IMR-90 (cell line): ENCODE results near the gene JMJD1C. TPM values are rescaled to one million over a fixed set of nuclear protein-coding genes. Genes with fewer than 3 reads are reported as not detected.
A peak's percentile ranks its signal among the peaks of the same experiment; 100 is the strongest.

Experiments used
- ATAC-seq: fragments of 200-7000 bp; cut with Tn5 transposase; 2 replicates; pipeline ENCODE4 v1.9.1; 2020; ENCODE audit warnings: low read depth, mild to moderate bottlenecking, moderate library complexity
- BruUV-seq: library from RNA; stranded (reverse); fragments of 400-500 nt; replicated peaks from 2 replicates; lab custom pipeline; 2021; lab: Mats Ljungman, UMichigan
- CTCF ChIA-PET: fragments of 300-600 bp; formaldehyde crosslinking; extraction: SDS; loops from one replicate; lab custom pipeline; 2021; ENCODE audit warnings: antibody characterized with exemption; lab: Yijun Ruan, JAX
- POLR2A ChIA-PET: fragments of 300-600 bp; sonication (Branson Sonifier 250); formaldehyde crosslinking; loops from one replicate; lab custom pipeline; 2022; ENCODE audit warnings: antibody characterized with exemption; ENCODE audit not compliant: unreplicated experiment; lab: Charles Lee
- DNase-seq: peaks from one replicate; pipeline ENCODE4 v3.0.0; 2013
- H2AFZ ChIP-seq: replicated peaks from 2 replicates; pipeline ENCODE3; 2013; ENCODE audit warnings: low read length, mild to moderate bottlenecking; ENCODE audit not compliant: poor library complexity
- H2AK5ac ChIP-seq: 2 replicates; pipeline ENCODE4 v1.6.1; 2013; ENCODE audit warnings: low read depth, low read length, inconsistent platforms
- H2AK9ac ChIP-seq: replicated peaks from 2 replicates; pipeline ENCODE3; 2013; ENCODE audit warnings: mild to moderate bottlenecking, low read depth, low read length, moderate library complexity; ENCODE audit not compliant: poor library complexity
- H2BK120ac ChIP-seq: 2 replicates; pipeline ENCODE4 v1.6.1; 2013; ENCODE audit warnings: low read depth, low read length, inconsistent platforms
- H2BK15ac ChIP-seq: 3 replicates; pipeline ENCODE4 v1.6.1; 2013; ENCODE audit warnings: low read depth, low read length, inconsistent platforms
- H2BK20ac ChIP-seq: 2 replicates; pipeline ENCODE4 v1.6.1; 2013; ENCODE audit warnings: low read depth, mild to moderate bottlenecking, inconsistent platforms, low read length, moderate library complexity
- H2BK5ac ChIP-seq: 2 replicates; pipeline ENCODE4 v1.6.1; 2013; ENCODE audit warnings: mild to moderate bottlenecking, low read depth, low read length, inconsistent platforms; ENCODE audit not compliant: poor library complexity, severe bottlenecking
- H3K14ac ChIP-seq: replicated peaks from 2 replicates; pipeline ENCODE4 v1.6.1; 2013; ENCODE audit warnings: low read depth, low read length, inconsistent platforms
- H3K18ac ChIP-seq: 2 replicates; pipeline ENCODE4 v1.6.1; 2013; ENCODE audit warnings: low read depth, low read length, control low read depth
- H3K23ac ChIP-seq: 2 replicates; pipeline ENCODE4 v1.6.1; 2013; ENCODE audit warnings: low read depth, low read length, inconsistent platforms
- H3K27ac ChIP-seq: 2 replicates; pipeline ENCODE4 v1.5.1; 2013; ENCODE audit warnings: mild to moderate bottlenecking, control low read depth, low read length; ENCODE audit not compliant: insufficient read depth
- H3K27me3 ChIP-seq: 2 replicates; pipeline ENCODE4 v1.6.1; 2013; ENCODE audit warnings: low read length; ENCODE audit not compliant: control insufficient read depth, insufficient read depth
- H3K36me3 ChIP-seq: 2 replicates; pipeline ENCODE4 v1.6.1; 2013; ENCODE audit warnings: low read length, mixed read lengths; ENCODE audit not compliant: control insufficient read depth, insufficient read depth
- H3K4ac ChIP-seq: 2 replicates; pipeline ENCODE4 v1.6.1; 2013; ENCODE audit warnings: low read depth, low read length, inconsistent platforms
- H3K4me1 ChIP-seq: 2 replicates; pipeline ENCODE4 v1.6.1; 2013; ENCODE audit warnings: low read length, mixed read lengths; ENCODE audit not compliant: control insufficient read depth, insufficient read depth
- H3K4me2 ChIP-seq: 2 replicates; pipeline ENCODE4 v1.6.1; 2013; ENCODE audit warnings: low read depth, mild to moderate bottlenecking, control low read depth, low read length, moderate library complexity
- H3K4me3 ChIP-seq: 2 replicates; pipeline ENCODE4 v1.5.1; 2013; ENCODE audit warnings: low read depth, mild to moderate bottlenecking, control low read depth, low read length, moderate library complexity; ENCODE audit not compliant: insufficient read depth
- H3K56ac ChIP-seq: 2 replicates; pipeline ENCODE4 v1.6.1; 2013; ENCODE audit warnings: low read length, inconsistent platforms; ENCODE audit not compliant: insufficient read depth; ENCODE audit errors: extremely low read depth
- H3K79me1 ChIP-seq, 2 experiments: 2 replicates each; pipeline ENCODE4 v1.6.1; 2013; ENCODE audit warnings: low read length in 2 of 2, inconsistent platforms in 1 of 2, low read depth in 1 of 2
- H3K9ac ChIP-seq: 2 replicates; pipeline ENCODE4 v1.6.1; 2013; ENCODE audit warnings: low read depth, low read length, control low read depth
- H3K9me1 ChIP-seq: 2 replicates; pipeline ENCODE4 v1.6.1; 2013; ENCODE audit warnings: low read length, inconsistent platforms; ENCODE audit not compliant: insufficient read depth
- H3K9me3 ChIP-seq: 2 replicates; pipeline ENCODE4 v1.6.1; 2013; ENCODE audit warnings: low read length; ENCODE audit not compliant: control insufficient read depth, insufficient read depth
- H4K20me1 ChIP-seq: 2 replicates; pipeline ENCODE4 v1.6.1; 2013; ENCODE audit warnings: low read length, inconsistent platforms; ENCODE audit not compliant: insufficient read depth
- H4K5ac ChIP-seq: 2 replicates; pipeline ENCODE4 v1.6.1; 2013; ENCODE audit warnings: mild to moderate bottlenecking, low read depth, low read length, control low read depth
- H4K8ac ChIP-seq, 2 experiments: 2 replicates each; pipeline ENCODE4 v1.6.1; 2013; ENCODE audit warnings: low read depth in 2 of 2, low read length in 2 of 2, control low read depth in 1 of 2, inconsistent platforms in 1 of 2
- H4K91ac ChIP-seq: 2 replicates; pipeline ENCODE4 v1.6.1; 2013; ENCODE audit warnings: low read depth, low read length, inconsistent platforms; ENCODE audit not compliant: insufficient read depth
- BHLHE40 ChIP-seq: fragments of 150-350 bp; IDR thresholded peaks from 2 replicates; pipeline ENCODE4 v1.6.1; 2016; ENCODE audit warnings: mild to moderate bottlenecking, low read depth, low read length
- CEBPB ChIP-seq: IDR thresholded peaks from 2 replicates; pipeline ENCODE4 v1.6.1; 2012; ENCODE audit warnings: low read depth, low read length, improper control_type of control experiment
- CHD1 ChIP-seq: IDR thresholded peaks from 2 replicates; pipeline ENCODE4 v1.6.1; 2012; ENCODE audit warnings: low read depth, low read length, improper control_type of control experiment
- FOS ChIP-seq: fragments of 150-350 bp; IDR thresholded peaks from 2 replicates; pipeline ENCODE4 v1.6.1; 2016; ENCODE audit warnings: low read depth, low read length
- MAFK ChIP-seq: IDR thresholded peaks from 2 replicates; pipeline ENCODE4 v1.6.1; 2012; ENCODE audit warnings: low read depth, low read length, improper control_type of control experiment
- MAZ ChIP-seq: IDR thresholded peaks from 2 replicates; pipeline ENCODE4 v1.6.1; 2012; ENCODE audit warnings: low read depth, mild to moderate bottlenecking, low read length, improper control_type of control experiment, moderate library complexity, borderline replicate concordance
- MXI1 ChIP-seq: IDR thresholded peaks from 2 replicates; pipeline ENCODE4 v1.6.1; 2012; ENCODE audit warnings: low read depth, mild to moderate bottlenecking, low read length, moderate library complexity, borderline replicate concordance
- NFE2L2 ChIP-seq: fragments of 150-350 bp; IDR thresholded peaks from 2 replicates; pipeline ENCODE4 v1.6.1; 2016; ENCODE audit warnings: low read depth, mild to moderate bottlenecking, low read length
- POLR2A ChIP-seq: IDR thresholded peaks from 2 replicates; pipeline ENCODE4 v1.6.1; 2012; ENCODE audit warnings: mild to moderate bottlenecking, low read depth, low read length
- RAD21 ChIP-seq: IDR thresholded peaks from 2 replicates; pipeline ENCODE4 v1.6.1; 2012; ENCODE audit warnings: low read length, improper control_type of control experiment
- RCOR1 ChIP-seq: IDR thresholded peaks from 2 replicates; pipeline ENCODE4 v1.6.1; 2012; ENCODE audit warnings: mild to moderate bottlenecking, low read length, improper control_type of control experiment; ENCODE audit not compliant: insufficient replicate concordance
- RFX5 ChIP-seq: IDR thresholded peaks from 2 replicates; pipeline ENCODE4 v1.8.0; 2012; ENCODE audit warnings: low read depth, mild to moderate bottlenecking, low read length, moderate library complexity
- SMC3 ChIP-seq: fragments of 150-350 bp; IDR thresholded peaks from 2 replicates; pipeline ENCODE4 v1.6.1; 2016; ENCODE audit warnings: low read depth, mild to moderate bottlenecking, antibody characterized with exemption, low read length, moderate library complexity
- WGBS, 2 experiments: methylation state at CpG; one replicate each; pipeline versions ENCODE4 v1.1.5 to v1.1.7; 2013; ENCODE audit warnings: missing lambda C conversion rate in 2 of 2; ENCODE audit not compliant: insufficient read length in 1 of 2; ENCODE audit errors: extremely low coverage in 2 of 2; 5-methylcytosine and 5-hydroxymethylcytosine counted together
- dilution Hi-C: fragments of 300-500 bp; cut with HindIII; formaldehyde crosslinking; loops from one replicate; pipeline ENCODE4 v1.14.3; 2018; ENCODE audit warnings: low sequenced_read_pairs; ENCODE audit not compliant: unreplicated experiment
- in situ Hi-C: fragments of 300-500 bp; cut with MboI; formaldehyde crosslinking; loops from 3 replicates; pipeline ENCODE4 v1.14.3; 2019; ENCODE audit warnings: low sequenced_read_pairs, inconsistent platforms, mixed read lengths
- intact Hi-C: fragments of 100-400 bp; cut with micrococcal nuclease; formaldehyde crosslinking; loops from 2 replicates; pipeline ENCODE4 v1.10.0; 2022
- polyA plus RNA-seq, 3 experiments: library from polyadenylated mRNA; depleted of rRNA; stranded (reverse); fragments of >200 nt; gene quantifications; 2 replicates each; pipeline ENCODE4 v1.2.3, GENCODE V29; 2012; ENCODE audit warnings: low replicate concordance in 1 of 3
- total RNA-seq: library from RNA; depleted of rRNA; stranded (reverse); fragments of >200 nt; gene quantifications from 2 replicates; pipeline ENCODE4 v1.2.3, GENCODE V29; 2012
- TF ChIP-seq, protein P1 (sequence below): conservative IDR thresholded peaks from 2 replicates; pipeline ENCODE4 v1.5.1; 2012; ENCODE audit warnings: mild to moderate bottlenecking, low read depth, low read length, improper control_type of control experiment
- TF ChIP-seq, protein P2 (sequence below): fragments of 150-350 bp; IDR thresholded peaks from 2 replicates; pipeline ENCODE4 v1.6.1; 2016; ENCODE audit warnings: low read depth, mild to moderate bottlenecking, low read length, moderate library complexity, borderline replicate concordance
- TF ChIP-seq, protein P3 (sequence below): fragments of 150-350 bp; IDR thresholded peaks from 2 replicates; pipeline ENCODE4 v1.6.1; 2017; ENCODE audit warnings: mild to moderate bottlenecking, antibody characterized with exemption, low read length, low read depth

The JMJD1C gene
- total and polyA plus RNA-seq, 2 of the 4 experiments (the other 2 are of a cell fraction): 15.6 to 96.8 TPM

DNA sequence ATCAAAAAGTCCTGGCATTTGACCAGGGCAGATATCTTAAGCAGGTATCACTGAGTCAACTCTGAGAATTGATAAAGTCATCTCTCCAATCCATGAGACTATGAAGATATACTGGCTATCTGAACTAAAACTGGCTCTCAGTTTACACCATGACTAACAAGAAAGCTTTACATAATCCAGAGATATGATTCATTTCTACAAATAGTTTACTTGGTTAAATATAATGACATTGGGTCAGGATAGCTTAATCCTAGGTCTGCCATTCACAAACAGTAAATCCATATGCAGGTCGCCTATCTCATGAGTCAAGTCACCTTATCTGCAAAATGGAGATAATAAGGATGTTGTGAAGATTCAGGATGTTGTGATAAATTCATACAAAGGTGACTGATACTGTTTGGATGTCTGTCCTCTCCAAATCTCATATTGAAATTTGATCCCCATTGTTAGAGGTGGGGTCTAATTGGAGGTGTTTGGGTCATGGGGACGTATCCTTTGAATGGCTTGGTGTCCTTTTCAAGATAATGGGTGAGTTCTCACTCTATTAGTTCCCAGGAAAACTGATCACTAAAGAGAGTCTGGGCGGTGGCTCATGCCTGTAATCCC, 117.4 kb downstream of the JMJD1C start:
- H3K36me3 ChIP-seq: no peaks in the 10 kb centered on the region
- no peak overlapping the region for H2BK5ac ChIP-seq
- no peaks in the 10 kb centered on the region for H3K4me1 ChIP-seq
- H2BK120ac ChIP-seq: no peak overlapping the region
- WGBS, 2 experiments: no CpG with 5 or more reads among the region's 3 CpGs
- no peak overlapping the region for H3K18ac ChIP-seq
- peak; percentile 67; the same call in 1 of the 2 replicates for ATAC-seq
- no peak overlapping the region for H3K4ac ChIP-seq
- no peak overlapping the region for H2BK15ac ChIP-seq
- no peaks in the 10 kb centered on the region for H3K9me3 ChIP-seq
- H3K4me3 ChIP-seq: no peak overlapping the region
- no peak overlapping the region for H3K4me2 ChIP-seq
- no peak overlapping the region for H4K5ac ChIP-seq
- TF ChIP-seq CEBPB: no peak
- no peak for TF ChIP-seq MXI1
- no peak for TF ChIP-seq RAD21
- TF ChIP-seq, protein P1, sequence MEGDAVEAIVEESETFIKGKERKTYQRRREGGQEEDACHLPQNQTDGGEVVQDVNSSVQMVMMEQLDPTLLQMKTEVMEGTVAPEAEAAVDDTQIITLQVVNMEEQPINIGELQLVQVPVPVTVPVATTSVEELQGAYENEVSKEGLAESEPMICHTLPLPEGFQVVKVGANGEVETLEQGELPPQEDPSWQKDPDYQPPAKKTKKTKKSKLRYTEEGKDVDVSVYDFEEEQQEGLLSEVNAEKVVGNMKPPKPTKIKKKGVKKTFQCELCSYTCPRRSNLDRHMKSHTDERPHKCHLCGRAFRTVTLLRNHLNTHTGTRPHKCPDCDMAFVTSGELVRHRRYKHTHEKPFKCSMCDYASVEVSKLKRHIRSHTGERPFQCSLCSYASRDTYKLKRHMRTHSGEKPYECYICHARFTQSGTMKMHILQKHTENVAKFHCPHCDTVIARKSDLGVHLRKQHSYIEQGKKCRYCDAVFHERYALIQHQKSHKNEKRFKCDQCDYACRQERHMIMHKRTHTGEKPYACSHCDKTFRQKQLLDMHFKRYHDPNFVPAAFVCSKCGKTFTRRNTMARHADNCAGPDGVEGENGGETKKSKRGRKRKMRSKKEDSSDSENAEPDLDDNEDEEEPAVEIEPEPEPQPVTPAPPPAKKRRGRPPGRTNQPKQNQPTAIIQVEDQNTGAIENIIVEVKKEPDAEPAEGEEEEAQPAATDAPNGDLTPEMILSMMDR: no peak
- TF ChIP-seq MAFK: no peak
- no peak for TF ChIP-seq SMC3
- no peak for TF ChIP-seq RCOR1
- TF ChIP-seq BHLHE40: no peak
- TF ChIP-seq RFX5: no peak
- no peak for TF ChIP-seq NFE2L2
- TF ChIP-seq MAZ: no peak
- TF ChIP-seq POLR2A: no peak
- TF ChIP-seq CHD1: no peak
- no peak for TF ChIP-seq FOS
- TF ChIP-seq, protein P2, sequence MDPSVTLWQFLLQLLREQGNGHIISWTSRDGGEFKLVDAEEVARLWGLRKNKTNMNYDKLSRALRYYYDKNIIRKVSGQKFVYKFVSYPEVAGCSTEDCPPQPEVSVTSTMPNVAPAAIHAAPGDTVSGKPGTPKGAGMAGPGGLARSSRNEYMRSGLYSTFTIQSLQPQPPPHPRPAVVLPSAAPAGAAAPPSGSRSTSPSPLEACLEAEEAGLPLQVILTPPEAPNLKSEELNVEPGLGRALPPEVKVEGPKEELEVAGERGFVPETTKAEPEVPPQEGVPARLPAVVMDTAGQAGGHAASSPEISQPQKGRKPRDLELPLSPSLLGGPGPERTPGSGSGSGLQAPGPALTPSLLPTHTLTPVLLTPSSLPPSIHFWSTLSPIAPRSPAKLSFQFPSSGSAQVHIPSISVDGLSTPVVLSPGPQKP: no peak
- TF ChIP-seq, protein P3, sequence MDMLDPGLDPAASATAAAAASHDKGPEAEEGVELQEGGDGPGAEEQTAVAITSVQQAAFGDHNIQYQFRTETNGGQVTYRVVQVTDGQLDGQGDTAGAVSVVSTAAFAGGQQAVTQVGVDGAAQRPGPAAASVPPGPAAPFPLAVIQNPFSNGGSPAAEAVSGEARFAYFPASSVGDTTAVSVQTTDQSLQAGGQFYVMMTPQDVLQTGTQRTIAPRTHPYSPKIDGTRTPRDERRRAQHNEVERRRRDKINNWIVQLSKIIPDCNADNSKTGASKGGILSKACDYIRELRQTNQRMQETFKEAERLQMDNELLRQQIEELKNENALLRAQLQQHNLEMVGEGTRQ: no peak
- peaks cover 3% of the 10 kb centered on the region; the same call in 1 of the 2 replicates for H4K20me1 ChIP-seq
- H3K9ac ChIP-seq: no peak overlapping the region
- peak; percentile 44 for DNase-seq
- intact Hi-C loops: no loop called here
- no peak overlapping the region for H3K56ac ChIP-seq
- H3K27me3 ChIP-seq: no peaks in the 10 kb centered on the region
- POLR2A ChIA-PET: no interaction called here
- H4K8ac ChIP-seq: no peak overlapping the region
- no peak overlapping the region for H3K14ac ChIP-seq
- peaks cover 24 to 52% of the 10 kb centered on the region in 2 experiments for H3K79me1 ChIP-seq
- H2AK9ac ChIP-seq: no peak overlapping the region
- H2BK20ac ChIP-seq: no peak overlapping the region
- no peak overlapping the region for H2AK5ac ChIP-seq
- no peaks in the 10 kb centered on the region for H3K9me1 ChIP-seq
- in situ Hi-C loops: no loop called here
- CTCF ChIA-PET: no interaction called here
- H2AFZ ChIP-seq: no peak overlapping the region
- no peak overlapping the region for H4K91ac ChIP-seq
- no peak overlapping the region for H3K27ac ChIP-seq
- no peak overlapping the region for H3K23ac ChIP-seq
- dilution Hi-C loops: no loop called here
- no TSS peak for BruUV-seq
